ENCODE data around the gene IL1RAP.

DNA sequence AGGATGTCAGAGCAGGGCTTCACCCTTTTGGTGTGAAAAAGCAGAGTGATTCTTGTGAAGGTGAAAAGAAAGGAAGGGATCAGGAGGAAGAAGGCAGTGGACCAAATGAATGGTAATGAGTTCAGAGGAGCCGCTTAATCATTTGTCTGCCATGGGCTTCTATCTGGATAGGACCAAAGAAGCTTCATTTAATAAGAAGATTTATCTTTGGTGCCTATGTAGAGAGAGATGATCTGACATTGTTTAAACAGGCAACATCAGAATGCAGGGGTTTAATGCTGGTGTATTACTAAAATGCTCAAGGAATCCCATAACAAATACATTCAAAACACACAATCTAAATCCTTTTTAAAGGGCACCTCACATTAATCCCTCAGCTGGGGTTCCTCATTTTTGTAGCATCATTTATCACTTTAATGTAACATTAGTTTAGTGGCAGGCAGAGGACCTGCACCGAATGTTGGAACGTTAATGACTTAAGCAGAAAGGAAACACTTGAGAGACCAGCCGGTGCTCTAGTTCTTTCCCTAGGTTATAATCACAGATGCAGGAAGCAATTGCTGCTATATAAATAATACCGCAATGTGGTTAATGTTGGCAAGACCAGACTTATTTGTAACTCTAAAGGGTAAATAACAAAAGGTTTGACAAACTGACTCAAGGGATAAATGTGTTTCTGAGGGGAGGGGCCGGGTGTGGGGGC, 27.9 kb upstream of the IL1RAP start:
- TF ChIP-seq ETS2 (tag; IDR thresholded peaks at IDR 0.05; ENCODE audit: borderline replicate concordance, poor library complexity, severe bottlenecking) (no peak), MAZ (CRISPR knock-in tag; conservative IDR thresholded peaks at IDR 0.05 in 1 of 2, IDR thresholded peaks at IDR 0.05 in 1 of 2) (no peak), CHD2 (IDR thresholded peaks at IDR 0.05; ENCODE audit: low read depth, low read length) (no peak), NFIC (IDR thresholded peaks at IDR 0.05) (no peak)
- TF ChIP-seq, protein P1, sequence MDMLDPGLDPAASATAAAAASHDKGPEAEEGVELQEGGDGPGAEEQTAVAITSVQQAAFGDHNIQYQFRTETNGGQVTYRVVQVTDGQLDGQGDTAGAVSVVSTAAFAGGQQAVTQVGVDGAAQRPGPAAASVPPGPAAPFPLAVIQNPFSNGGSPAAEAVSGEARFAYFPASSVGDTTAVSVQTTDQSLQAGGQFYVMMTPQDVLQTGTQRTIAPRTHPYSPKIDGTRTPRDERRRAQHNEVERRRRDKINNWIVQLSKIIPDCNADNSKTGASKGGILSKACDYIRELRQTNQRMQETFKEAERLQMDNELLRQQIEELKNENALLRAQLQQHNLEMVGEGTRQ (CRISPR knock-in tag; IDR thresholded peaks at IDR 0.05): no peak
